Muscle of leg (tissue), 16 donors: ENCODE measurements around the gene ADCY2. TPM values are rescaled to one million over a fixed set of nuclear protein-coding genes. Genes with fewer than 3 reads are reported as not detected.

Experiments used
- DNase-seq: peaks from one replicate; pipeline ENCODE4 v3.0.0; 2013
- H3K27ac ChIP-seq: one replicate; pipeline ENCODE4 v1.5.1; 2013; ENCODE audit warnings: mild to moderate bottlenecking, low read length, control low read depth
- H3K27me3 ChIP-seq: one replicate; pipeline ENCODE4 v1.6.1; 2013; ENCODE audit warnings: low read length; ENCODE audit not compliant: control insufficient read depth, insufficient read depth
- H3K36me3 ChIP-seq: one replicate; pipeline ENCODE4 v1.6.1; 2013; ENCODE audit warnings: low read length; ENCODE audit not compliant: control insufficient read depth, insufficient read depth
- H3K4me1 ChIP-seq: one replicate; pipeline ENCODE4 v1.6.1; 2013; ENCODE audit warnings: low read length; ENCODE audit not compliant: control insufficient read depth, insufficient read depth
- H3K4me3 ChIP-seq: one replicate; pipeline ENCODE4 v1.5.1; 2013; ENCODE audit warnings: low read length, control low read depth
- H3K9me3 ChIP-seq: replicated peaks from 2 replicates; pipeline ENCODE4 v1.6.1; 2013; ENCODE audit warnings: low read depth, low read length; ENCODE audit not compliant: control insufficient read depth
- WGBS: methylation state at CpG from one replicate; pipeline ENCODE4 v1.1.5; 2013; ENCODE audit warnings: missing lambda C conversion rate; ENCODE audit not compliant: insufficient coverage; 5-methylcytosine and 5-hydroxymethylcytosine counted together
- long read RNA-seq, 11 donors: transcript quantifications; one replicate each; lab custom pipeline, GENCODE V29; 2026
- polyA plus RNA-seq, 8 donors: library from polyadenylated mRNA; unstranded; fragments of 120-200 nt; gene quantifications; one replicate each; pipeline versions ENCODE4 v1.2.1 to v1.2.3, GENCODE V29; 2013; ENCODE audit warnings: inconsistent platforms in 1 of 8, low replicate concordance in 1 of 8; ENCODE audit not compliant: insufficient read length in 8 of 8, insufficient read depth in 1 of 8
- total RNA-seq: library from RNA; stranded (reverse); fragments of 120-200 nt; gene quantifications from one replicate; pipeline ENCODE4 v1.2.4, GENCODE V29; 2013

ADCY2 gene
- 17.5 TPM for total RNA-seq
- polyA plus RNA-seq: 10 to 100 TPM; 24.3 to 45.9 (median 34.5) TPM
- long read RNA-seq, donor 1, full-length matches to known transcripts: 2 of 2 reads
- long read RNA-seq, donor 1, partial matches to known transcripts: 0 of 2 reads
- long read RNA-seq, donor 1, other reads (novel, unspliced or antisense): 0 of 2 reads
- long read RNA-seq, donor 2: 0 reads
- long read RNA-seq, donor 3, full-length matches to known transcripts: 2 of 2 reads
- long read RNA-seq, donor 3, partial matches to known transcripts: 0 of 2 reads
- long read RNA-seq, donor 3, other reads (novel, unspliced or antisense): 0 of 2 reads
- long read RNA-seq, donor 4, full-length matches to known transcripts: 2 of 2 reads
- long read RNA-seq, donor 4, partial matches to known transcripts: 0 of 2 reads
- long read RNA-seq, donor 4, other reads (novel, unspliced or antisense): 0 of 2 reads
- long read RNA-seq, donor 5, full-length matches to known transcripts: 4 of 4 reads
- long read RNA-seq, donor 5, partial matches to known transcripts: 0 of 4 reads
- long read RNA-seq, donor 5, other reads (novel, unspliced or antisense): 0 of 4 reads
- long read RNA-seq, donor 6, full-length matches to known transcripts: 4 of 10 reads
- long read RNA-seq, donor 6, partial matches to known transcripts: 6 of 10 reads
- long read RNA-seq, donor 6, other reads (novel, unspliced or antisense): 0 of 10 reads
- long read RNA-seq, donor 7, full-length matches to known transcripts: 2 of 2 reads
- long read RNA-seq, donor 7, partial matches to known transcripts: 0 of 2 reads
- long read RNA-seq, donor 7, other reads (novel, unspliced or antisense): 0 of 2 reads
- long read RNA-seq, donor 8, full-length matches to known transcripts: 3 of 14 reads
- long read RNA-seq, donor 8, partial matches to known transcripts: 11 of 14 reads
- long read RNA-seq, donor 8, other reads (novel, unspliced or antisense): 0 of 14 reads
- long read RNA-seq, donor 9, full-length matches to known transcripts: 3 of 11 reads
- long read RNA-seq, donor 9, partial matches to known transcripts: 8 of 11 reads
- long read RNA-seq, donor 9, other reads (novel, unspliced or antisense): 0 of 11 reads
- long read RNA-seq, donor 10, full-length matches to known transcripts: 1 of 16 reads
- long read RNA-seq, donor 10, partial matches to known transcripts: 15 of 16 reads
- long read RNA-seq, donor 10, other reads (novel, unspliced or antisense): 0 of 16 reads
- long read RNA-seq, donor 11, full-length matches to known transcripts: 2 of 2 reads
- long read RNA-seq, donor 11, partial matches to known transcripts: 0 of 2 reads
- long read RNA-seq, donor 11, other reads (novel, unspliced or antisense): 0 of 2 reads

DNA sequence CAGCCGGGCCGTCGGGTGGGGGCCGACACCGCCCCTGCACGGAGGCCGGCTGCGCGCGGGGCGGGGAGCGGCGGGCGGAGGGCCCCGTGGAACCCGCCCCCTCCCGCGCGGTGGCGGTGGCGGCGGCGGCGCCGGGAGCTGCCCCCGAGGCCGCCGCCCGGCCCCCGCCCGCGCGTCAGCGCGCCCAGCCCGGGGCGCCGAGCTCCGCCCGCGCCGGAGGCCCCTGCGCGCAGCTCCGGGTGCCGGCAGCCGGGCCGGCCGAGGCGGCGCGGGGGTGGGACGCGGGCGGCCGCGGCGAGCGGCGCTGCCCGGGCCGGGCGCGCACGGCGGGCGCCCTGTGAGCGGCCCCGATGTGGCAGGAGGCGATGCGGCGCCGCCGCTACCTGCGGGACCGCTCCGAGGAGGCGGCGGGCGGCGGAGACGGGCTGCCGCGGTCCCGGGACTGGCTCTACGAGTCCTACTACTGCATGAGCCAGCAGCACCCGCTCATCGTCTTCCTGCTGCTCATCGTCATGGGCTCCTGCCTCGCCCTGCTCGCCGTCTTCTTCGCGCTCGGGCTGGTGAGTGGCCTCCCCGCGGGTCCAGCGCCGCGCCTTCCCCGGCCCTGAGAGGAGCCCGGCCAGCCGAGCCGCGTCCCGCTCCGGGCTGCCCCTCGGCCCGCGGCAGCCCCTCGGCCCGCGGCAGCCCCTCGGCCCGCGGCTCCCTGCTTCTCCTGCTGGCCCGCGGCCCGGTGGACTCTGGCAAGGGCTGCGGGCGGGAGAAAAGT is at the start of gene ADCY2:
ADCY2 (plus strand) TSS at position 192 of the 766 bp plus-strand sequence; CDS start at position 351, 159 bp downstream.
- peak within 1 kb of the TSS; percentile 53 for H3K4me3 ChIP-seq
- under 1% methylated on average over 121 of the region's 121 CpGs for WGBS
- DNase-seq: no peak
- H3K9me3 ChIP-seq: no peaks in the 10 kb centered on the region
- peaks cover 37% of the 10 kb centered on the region for H3K27me3 ChIP-seq
- H3K27ac ChIP-seq: peak within 1 kb of the TSS; percentile 29
- peaks cover 14% of the 10 kb centered on the region for H3K4me1 ChIP-seq
- no peaks in the 10 kb centered on the region for H3K36me3 ChIP-seq

DNA sequence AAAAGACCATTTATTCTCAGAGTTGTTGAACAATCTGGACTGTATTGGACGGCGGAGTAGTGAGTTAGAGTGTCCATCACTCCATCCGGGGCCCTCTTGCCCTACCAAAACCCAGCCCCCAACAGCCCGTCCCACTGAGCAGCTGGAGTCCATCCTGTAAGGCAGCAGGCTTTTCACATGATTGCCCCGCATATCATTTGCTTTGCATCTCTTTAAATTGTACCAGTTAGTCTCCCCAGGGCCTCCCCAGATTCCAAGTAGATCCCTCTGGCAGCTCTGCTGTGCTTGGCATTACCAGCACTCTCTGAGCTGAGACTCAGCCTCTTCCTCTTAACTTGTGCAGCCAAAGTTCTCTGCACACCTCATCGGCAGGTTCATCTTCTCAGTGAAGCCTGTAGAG is 48.6 kb upstream of the ADCY2 start:
- H3K27ac ChIP-seq: no peak overlapping the region
- peaks cover 4% of the 10 kb centered on the region for H3K9me3 ChIP-seq
- H3K27me3 ChIP-seq: no peaks in the 10 kb centered on the region
- no peak overlapping the region for H3K4me3 ChIP-seq
- DNase-seq: no peak
- H3K4me1 ChIP-seq: no peaks in the 10 kb centered on the region
- 66% methylated on average over 5 of the region's 6 CpGs for WGBS
- H3K36me3 ChIP-seq: no peaks in the 10 kb centered on the region

DNA sequence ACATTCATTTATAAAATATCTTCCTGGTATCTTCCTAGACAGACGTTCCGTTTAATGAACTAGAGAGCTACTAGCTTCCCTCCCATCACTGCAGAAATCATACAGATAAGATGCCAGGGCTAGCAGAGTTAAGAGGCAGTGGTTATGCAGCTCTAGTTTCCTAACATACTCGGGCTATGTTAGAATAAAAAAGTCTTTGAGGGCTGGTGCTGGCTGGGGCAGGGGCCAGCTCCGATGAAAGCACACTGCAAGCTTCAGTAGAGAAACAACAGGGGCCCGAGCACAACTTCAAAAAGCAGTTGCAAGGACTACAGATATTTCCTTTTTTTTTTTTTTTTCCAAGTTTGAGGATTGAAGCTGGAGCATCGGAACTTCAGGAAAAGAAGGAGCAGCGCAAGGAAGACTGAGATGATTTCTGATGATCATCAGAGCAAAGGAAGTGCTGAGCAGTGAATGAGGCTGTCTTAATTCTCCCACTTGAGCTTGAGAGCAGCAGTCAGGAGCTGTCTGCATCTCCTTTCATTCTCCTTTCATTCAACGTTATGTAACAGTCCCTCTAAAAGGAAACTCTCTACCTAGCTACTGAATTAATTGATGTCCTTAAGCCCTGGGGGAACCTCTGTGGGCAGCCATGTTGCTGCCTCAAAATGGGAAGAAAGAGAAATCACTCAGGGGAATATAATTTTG is 47.6 kb upstream of the ADCY2 start:
- H3K27ac ChIP-seq: no peak overlapping the region
- no peak overlapping the region for H3K4me3 ChIP-seq
- H3K27me3 ChIP-seq: no peaks in the 10 kb centered on the region
- H3K4me1 ChIP-seq: no peaks in the 10 kb centered on the region
- H3K9me3 ChIP-seq: peaks cover 1% of the 10 kb centered on the region
- H3K36me3 ChIP-seq: no peaks in the 10 kb centered on the region
- WGBS: 38% methylated on average over 2 of the region's 8 CpGs
- DNase-seq: no peak

DNA sequence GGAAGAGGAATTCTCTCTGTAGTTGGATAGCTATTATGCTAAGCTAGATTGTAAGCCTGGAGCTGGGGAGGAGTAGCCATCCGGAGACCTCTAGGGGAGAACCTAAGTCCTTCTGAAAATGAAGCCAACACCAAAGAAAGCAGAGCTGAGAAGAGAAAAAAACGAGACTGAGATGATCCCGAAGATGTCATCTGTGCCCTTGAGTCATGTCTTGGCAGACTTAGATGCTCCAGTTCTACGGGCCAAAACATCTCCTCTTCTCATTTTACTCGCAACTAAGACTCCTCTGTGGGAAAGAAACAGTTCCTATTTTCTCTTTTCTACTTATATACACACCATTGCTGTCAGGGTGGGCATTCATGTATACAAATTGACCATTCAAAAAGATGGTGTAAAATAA is 34.3 kb upstream of the ADCY2 start:
- WGBS: 75% methylated on average over 3 of the region's 5 CpGs
- Histone ChIP-seq H3K4me1 (no peaks in the 10 kb centered on the region), H3K9me3 (no peaks in the 10 kb centered on the region), H3K27me3 (no peaks in the 10 kb centered on the region), H3K36me3 (no peaks in the 10 kb centered on the region), H3K4me3 (no peak overlapping the region), H3K27ac (no peak overlapping the region)
- no peak for DNase-seq

DNA sequence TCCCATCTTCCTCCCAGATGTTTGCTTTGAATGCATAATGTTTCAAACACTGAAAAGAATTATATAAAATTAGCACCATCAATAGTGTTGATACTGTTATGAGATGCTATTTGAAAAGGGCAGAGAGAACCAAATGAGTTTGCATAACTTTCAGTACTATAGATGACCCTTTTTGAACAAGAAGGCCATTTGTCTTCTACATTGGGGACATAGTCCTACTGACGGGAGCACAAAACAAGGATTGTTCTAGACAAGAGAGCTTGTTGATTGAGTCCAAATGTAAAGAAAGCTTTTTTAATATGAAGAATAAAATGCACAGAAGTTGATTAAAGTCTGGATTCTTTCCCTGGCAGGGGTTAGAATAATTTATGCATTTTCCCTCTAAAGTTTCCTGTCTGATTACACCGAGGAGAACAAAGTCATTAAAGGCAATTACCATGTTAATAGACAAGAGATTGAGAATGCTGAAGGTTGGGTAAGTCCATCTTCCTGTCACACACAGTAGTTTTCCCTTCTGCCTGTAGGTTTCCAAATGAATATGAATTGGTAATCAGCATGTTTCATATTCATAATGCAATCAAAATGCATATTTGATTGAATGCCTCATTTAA is 32.8 kb upstream of the ADCY2 start:
- no peak overlapping the region for H3K27ac ChIP-seq
- no peak overlapping the region for H3K4me3 ChIP-seq
- no peak for DNase-seq
- H3K27me3 ChIP-seq: no peaks in the 10 kb centered on the region
- no peaks in the 10 kb centered on the region for H3K9me3 ChIP-seq
- H3K4me1 ChIP-seq: no peaks in the 10 kb centered on the region
- WGBS: no CpG with 5 or more reads among the region's 2 CpGs
- no peaks in the 10 kb centered on the region for H3K36me3 ChIP-seq

DNA sequence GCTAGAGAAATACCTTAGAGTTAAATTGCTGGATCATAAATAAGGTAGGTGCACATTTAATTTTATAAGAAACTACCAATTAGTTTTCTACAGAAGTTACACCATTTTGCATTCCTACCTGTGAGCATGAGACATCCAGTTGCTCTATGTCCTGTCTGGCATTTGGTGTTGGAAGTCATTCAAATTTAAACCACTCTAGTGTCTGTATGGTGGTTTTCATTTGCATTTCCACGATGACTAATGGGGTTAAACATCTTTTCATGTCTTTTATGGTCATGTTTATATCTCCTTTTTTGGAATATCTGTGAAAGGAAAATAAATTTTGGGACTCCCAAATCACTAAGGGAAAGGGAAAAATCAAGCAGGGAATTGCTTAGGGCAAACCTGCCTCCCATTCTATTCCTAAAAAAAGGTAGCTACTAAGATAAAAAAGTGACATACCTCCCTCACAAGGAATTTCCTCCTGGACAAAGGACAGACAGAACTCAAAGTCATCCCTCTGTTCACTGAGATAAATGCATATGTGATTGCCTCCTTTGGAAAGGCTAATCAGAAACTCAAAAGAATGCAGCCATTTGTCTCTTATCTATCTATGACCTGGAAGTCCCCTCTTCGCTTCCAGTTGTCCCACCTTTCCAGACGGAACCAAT is 31.6 kb upstream of the ADCY2 start:
- Histone ChIP-seq H3K9me3 (no peaks in the 10 kb centered on the region), H3K4me3 (no peak overlapping the region), H3K27me3 (no peaks in the 10 kb centered on the region), H3K4me1 (no peaks in the 10 kb centered on the region), H3K36me3 (no peaks in the 10 kb centered on the region), H3K27ac (no peak overlapping the region)
- whole genome bisulfite sequencing: 90% methylated on average over 2 of the region's 3 CpGs
- no peak for DNase-seq

DNA sequence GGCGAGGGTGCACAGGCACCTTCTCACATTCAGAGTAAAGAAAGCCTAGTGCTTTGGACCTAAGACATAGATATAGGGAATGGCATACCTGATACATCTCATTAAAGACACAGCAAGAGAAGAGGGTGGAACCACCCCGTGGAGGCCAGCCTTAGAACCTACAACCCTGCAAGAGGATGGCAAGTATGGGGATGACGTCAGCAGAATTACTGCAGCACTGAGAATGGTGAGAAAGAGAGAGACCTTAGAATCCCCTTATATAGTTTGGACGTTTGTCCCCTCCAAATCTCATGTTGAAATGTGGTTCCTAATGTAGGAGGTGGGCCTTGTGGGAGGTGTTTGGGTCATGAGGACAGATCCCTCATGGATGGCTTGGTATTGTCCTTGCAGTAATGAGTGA is 28.2 kb upstream of the ADCY2 start:
- peaks cover 5% of the 10 kb centered on the region for H3K9me3 ChIP-seq
- H3K27me3 ChIP-seq: no peaks in the 10 kb centered on the region
- H3K27ac ChIP-seq: no peak overlapping the region
- no peak overlapping the region for H3K4me3 ChIP-seq
- H3K4me1 ChIP-seq: no peaks in the 10 kb centered on the region
- no peak for DNase-seq
- no peaks in the 10 kb centered on the region for H3K36me3 ChIP-seq
- WGBS: 83% methylated on average over 1 of the region's 4 CpGs

DNA sequence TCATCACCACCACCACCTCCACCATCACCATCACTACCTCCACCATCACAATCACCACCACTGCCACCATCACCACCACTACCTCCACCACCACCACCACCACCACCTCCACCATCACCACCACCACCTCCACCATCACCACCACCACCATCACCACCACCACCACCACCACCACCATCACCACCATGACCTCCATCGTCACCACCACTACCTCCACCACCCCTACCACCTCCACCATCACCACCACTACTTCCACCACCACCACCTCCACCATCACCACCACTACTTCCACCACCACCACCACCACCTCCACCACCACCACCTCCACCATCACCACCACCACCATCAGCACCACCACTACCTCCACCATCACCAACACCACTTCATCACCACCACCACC is 23.5 kb upstream of the ADCY2 start:
- peaks cover 5% of the 10 kb centered on the region for H3K9me3 ChIP-seq
- H3K4me3 ChIP-seq: no peak overlapping the region
- H3K27ac ChIP-seq: no peak overlapping the region
- H3K4me1 ChIP-seq: no peaks in the 10 kb centered on the region
- no CpG with 5 or more reads among the region's 1 CpG for WGBS
- no peaks in the 10 kb centered on the region for H3K27me3 ChIP-seq
- no peak for DNase-seq
- no peaks in the 10 kb centered on the region for H3K36me3 ChIP-seq
